D341Med (cell line): Measurements from ENCODE around the gene SP3.

Experiments used
- DNase-seq: peaks from one replicate; pipeline ENCODE4 v3.0.0; 2012; ENCODE audit warnings: low spot score

SP3 gene

DNA sequence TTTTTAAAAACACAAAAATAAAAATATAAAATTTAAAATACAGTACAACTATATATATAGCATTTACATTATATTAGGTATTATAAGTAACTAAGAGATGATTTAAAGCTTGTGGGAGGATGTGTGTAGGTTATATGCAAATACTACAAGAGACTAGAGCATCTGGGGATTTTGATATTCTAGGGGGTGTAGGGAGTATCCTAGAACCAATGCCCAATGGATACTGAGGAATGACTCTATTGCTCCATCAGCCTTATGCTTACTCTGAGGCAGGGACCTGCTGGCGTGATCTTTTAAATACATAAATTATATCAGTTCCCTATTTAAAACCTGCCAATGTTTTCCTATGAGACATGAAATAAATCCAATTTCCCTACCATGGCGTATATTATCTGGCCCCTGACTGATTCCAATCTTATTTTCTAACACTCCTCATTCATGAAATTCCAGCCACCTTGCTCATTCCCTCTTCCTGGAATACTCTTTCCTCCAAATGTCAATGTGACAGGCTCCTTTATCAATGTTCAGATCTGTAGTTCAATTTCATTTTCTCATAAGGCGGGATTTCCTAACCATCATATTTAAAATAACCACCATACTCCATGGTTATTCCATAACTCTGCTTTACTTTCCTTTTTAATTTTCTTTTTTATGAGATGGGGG lies 22.2 kb downstream of the SP3 start:
- DNase-seq, result no peak

DNA sequence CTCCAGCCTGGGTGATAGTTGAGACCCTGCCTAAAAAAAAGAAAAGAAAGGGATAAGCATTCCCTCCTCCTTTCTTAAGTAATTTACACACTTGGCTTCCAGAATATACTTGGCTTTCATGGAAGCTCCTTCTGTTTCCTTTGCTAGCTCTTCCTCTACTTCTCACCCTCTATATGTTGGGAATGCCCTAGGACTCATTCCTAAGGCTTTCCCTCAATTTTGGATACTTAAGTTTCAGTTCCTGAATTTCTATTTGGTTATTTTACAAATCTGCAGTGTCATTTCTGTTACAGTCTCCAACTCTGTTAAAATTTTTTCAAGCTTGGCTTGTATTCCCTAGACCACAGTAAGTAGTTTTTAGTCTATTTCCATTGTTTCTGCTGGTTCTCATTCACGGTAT lies 23.6 kb downstream of the SP3 start:
- no peak for DNase-seq

DNA sequence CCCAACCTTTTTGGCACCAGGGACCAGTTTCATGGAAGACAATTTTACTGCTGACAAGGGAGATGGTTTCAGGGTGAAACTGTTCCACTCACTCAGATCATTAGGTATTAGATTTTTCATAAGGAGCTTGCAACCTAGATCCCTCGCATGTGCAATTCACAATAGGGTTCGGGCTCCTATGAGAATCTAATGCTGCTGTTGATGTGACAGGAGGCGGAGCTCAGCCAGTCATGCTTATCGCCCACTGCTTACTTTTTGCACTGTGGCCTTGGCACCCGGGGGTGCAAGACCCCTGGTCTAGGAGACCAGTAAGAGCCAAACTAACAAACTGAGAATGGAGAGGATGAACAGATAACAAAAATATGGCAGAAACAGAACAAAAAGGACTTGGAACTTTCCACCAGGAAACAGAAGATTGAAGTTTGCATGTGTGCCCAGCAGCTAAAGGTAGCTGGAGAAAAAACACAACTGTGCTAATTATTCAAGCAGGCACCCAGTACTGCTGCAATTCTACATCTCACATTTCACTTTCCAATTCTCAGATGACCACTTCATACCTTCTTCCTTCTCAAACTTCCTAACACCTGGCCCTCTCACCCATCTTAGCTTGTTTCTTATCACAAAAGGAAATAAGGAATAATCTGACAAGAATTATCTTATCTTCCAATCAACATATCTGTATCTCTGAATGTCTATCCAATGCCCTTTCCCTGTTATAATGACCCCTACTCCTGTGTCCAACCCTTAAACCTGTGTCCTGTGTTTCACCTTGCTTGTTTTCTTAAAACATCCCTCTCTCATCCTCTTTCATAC lies 24.8 kb downstream of the SP3 start:
- no peak for DNase-seq

DNA sequence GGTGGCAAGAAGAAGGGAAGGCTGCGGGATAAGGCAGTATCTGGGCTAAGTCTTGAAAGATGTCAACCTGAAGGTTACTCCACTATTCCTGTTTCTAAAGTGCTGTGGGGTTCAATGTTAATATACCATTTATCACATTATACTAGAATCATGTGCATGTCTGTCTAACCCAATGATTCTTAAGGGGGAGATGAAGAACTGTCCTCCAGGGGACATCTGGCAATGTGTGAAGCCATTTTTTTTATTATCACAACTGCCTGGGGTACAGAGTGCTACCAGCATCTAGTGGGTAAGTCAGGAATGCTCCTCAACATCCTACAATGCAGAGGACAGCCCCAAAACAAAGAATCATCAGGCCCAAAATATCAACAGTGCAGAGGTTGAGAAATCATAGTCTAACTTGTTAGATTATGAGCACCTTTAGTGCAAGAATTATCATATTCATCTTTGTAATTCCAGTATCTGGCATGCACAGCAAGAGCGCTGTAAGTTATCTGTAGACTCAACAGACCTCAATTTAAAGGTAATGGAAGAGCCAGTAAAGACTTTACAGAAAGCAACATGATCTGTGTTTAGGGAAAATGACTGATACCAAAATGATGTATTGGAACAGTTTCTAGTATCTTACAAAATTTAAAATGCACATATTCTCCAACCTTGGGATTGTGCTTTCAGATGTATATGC lies 26.3 kb downstream of the SP3 start:
- DNase-seq, result no peak

DNA sequence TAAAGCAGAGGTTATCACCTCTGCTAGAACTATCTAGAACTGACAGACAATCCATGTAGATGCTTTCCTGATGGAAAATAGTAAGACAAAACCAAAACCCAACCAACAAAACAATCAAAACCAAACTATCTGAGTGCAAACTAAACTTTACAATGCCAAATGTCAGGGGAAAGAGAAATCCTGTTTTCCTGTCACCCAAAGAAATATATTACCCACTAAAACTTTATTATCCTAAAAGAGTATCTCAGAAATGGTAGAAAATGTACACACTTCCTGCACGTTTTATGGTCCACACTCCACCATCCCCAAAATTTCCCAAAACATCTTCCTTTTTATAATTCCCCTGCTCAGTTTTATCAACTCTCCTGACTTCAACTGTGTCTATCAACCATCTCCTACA lies 29.9 kb downstream of the SP3 start:
- no peak for DNase-seq

DNA sequence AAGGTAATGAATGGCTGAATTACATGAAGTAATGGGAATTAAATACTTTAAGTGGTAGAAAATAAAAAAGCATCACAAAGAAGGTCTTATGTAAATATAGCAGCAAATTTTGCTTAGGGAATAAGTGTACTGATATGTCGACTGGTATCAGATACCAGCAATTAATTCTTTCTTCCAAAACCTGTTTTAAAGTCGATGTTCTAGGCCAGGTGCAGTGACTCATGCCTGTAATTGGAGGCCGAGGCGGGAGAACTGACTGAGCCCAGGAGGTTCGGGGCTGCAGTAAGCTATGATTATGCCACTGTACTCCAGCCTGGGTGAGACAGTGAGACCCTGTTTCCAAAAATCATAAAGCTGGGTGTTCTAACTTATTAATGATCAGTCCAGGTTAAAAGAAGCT lies 30.3 kb downstream of the SP3 start:
- DNase-seq, result no peak

DNA sequence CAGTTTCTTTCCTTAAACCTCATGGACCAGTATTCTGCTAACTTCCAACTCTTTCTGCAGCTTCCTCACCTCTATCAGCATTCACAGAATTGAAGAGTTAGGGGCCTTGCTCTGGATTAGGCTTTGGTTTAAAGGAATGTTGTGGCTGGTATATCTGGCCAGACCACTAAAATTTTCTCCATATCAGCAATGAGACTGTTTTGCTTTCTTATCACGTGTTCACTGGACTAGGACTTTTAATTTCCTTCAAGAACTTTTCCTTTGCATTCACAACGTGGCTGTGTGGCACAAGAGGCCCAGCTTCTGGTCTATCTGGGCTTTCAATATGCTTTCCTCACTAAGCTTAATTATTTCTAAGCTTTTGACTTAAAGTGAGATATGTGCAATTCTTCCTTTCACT lies 33.4 kb downstream of the SP3 start:
- DNase-seq, result no peak

DNA sequence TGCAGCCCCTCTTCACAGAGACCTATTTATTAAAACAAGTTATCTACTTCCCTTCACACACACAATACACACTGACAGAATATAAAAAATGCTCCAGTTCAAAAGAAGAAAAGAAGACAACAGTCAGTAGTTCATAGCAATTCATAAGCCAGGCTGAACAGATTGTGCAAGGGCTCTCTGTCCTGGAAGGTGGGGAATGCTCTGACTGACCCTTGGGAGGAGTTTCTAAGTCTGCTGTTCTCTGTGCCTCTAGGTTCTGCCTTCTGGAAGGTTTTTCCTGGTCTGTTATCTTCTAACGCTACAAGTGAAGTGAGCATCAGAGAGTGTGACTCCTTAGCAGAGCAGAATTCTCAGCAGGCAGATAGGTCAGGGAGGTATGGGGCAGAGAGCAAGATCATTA lies 35.7 kb downstream of the SP3 start:
- DNase-seq, result no peak

DNA sequence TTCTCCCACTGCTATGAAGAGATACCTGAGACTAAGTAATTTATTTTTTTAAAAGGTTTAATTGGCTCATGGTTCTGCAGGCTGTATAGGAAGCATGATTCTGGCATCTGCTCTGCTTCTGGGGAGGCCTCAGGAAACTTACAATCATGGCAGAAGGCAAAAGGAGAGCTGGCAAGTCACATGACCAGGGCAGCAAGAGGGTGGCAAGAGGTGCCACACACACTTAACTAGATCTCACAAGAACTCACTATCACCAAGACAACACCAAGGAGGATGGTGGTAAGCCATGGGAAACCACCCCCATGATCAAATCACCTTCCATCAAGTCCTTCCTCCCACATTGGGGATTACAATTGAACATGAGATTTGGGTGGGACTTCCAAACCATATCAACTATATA lies 38.3 kb downstream of the SP3 start:
- DNase-seq, result no peak

DNA sequence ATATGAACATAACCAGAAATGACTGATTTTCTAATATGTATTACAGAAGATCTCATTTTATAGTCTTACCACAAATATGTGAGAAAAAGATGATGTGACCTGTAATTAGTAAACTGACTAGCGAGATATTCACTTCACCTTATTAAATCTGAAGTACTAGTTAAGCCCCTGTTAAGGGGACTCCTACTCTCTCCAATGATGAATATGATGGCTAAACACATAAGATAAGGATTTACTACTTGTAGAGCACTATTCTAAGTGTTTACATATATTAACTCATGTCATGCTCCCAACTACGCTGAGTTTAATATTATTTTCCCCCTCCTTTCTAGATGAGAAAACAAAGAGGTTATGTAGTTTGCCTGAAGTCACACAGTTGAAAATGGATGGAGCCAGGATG lies 40.9 kb downstream of the SP3 start:
- no peak for DNase-seq

DNA sequence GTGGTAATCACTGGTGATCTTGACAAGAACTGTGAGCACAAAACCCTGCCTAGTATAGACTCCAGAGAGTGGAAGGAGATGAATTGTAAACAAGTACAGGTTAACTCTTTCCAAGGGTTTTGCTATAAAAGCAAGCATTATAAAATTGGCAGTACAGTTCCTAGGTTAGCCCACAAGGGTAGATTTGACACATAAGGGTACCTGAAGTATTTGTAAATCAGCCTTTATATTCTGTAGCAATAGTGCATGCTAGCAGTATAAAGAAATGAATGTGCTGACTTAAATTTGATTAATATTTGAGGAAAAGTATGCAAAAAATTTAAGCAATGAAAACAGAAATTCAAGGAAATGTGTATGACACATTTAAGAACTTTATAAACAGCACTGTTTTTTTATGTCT lies 42.4 kb downstream of the SP3 start:
- DNase-seq, result no peak

DNA sequence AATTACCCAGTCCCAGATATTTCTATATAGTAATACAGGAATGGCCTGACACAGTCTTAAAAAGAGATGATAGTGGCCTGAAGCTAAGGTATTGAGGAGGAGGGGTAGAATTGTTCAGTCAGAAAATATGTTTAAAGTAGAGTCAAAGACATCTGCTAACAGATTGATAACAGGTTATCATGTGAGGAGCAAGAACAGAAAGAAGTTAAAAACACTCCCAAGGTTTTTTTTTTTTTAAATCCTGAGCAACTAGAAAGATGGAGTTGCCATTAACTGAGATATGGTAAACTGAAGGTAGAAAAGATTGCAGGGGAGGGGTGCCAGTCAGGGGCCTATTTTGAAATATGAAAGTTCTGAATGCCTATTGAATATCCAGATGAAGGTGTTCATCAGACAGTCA lies 43.1 kb downstream of the SP3 start:
- no peak for DNase-seq

DNA sequence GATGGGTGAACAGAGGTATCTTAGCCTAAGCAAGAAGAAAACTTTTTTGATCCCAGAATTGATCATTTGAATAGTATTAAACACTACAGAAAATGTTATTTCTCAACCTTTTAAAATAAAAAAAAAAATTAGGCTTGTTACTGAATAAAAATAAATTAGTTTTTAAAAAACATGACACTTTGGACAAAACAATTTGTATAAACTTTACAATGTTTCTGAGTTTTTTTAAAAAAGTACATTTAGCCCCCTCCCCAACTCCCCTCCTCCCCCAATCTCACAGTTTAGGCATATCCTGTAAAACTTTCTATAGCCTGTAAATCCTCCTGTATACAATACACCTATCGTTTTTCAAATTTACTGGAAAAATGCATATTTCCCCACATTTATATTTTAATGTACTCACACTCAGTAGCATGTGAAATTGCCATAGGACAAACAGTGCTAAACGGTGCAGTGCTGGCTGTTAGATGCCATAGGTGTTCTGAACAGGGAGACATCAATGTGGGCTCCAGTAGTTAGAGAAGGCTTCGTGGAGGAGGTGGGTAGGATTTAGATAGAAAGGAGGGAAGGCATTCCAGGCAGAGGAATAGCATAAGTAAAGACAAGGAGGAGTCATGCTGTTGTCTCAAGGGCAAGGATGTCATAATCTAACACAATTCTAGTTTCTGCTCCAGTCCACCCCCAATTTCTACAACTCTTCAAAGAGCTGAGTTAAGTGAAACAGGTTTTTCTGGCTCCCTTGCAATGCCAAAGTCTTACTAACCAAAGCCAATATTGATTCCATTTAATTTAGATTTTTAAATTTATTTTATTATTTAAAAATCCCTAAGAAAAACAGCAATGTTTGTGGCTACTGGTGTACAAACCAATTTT lies 50.9 kb downstream of the SP3 start:
- no peak for DNase-seq

DNA sequence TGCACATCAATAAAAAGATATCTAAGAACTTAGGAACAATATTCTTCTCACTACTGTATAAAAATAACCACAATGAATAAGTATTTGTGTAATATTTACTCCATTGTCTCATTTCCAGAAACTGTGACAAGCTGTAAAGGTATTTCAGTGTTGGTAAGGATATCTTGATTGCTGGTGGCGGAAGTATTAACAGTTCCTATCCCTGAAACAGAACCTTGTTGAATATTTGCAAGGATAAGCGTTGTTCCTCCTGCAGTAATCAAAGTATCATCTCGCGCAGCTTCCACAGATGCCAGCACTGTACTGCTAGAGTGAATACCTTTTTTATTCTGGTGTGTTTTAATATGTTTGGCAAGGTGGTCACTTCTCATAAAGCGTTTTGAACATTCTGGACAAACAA lies 55.3 kb downstream of the SP3 start:
- DNase-seq, result no peak

DNA sequence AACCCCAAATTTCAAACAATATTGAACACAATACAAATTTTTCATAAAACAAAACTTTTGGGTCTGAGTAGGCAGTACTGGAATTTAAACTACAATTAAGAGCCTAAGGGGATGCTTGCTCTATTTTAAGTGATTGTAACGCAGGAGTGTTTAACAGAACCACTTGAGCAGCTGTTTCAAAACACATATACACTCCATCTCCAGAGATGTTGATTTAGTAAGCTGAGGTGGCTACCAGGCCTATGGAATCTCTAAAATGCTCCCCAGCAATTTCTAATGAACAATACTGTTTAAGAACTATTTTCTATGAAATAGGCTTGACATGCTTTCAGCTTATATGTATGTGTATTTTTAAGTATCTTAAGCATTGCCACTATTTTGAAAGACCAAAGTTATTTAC lies 58.5 kb downstream of the SP3 start:
- DNase-seq, result no peak

DNA sequence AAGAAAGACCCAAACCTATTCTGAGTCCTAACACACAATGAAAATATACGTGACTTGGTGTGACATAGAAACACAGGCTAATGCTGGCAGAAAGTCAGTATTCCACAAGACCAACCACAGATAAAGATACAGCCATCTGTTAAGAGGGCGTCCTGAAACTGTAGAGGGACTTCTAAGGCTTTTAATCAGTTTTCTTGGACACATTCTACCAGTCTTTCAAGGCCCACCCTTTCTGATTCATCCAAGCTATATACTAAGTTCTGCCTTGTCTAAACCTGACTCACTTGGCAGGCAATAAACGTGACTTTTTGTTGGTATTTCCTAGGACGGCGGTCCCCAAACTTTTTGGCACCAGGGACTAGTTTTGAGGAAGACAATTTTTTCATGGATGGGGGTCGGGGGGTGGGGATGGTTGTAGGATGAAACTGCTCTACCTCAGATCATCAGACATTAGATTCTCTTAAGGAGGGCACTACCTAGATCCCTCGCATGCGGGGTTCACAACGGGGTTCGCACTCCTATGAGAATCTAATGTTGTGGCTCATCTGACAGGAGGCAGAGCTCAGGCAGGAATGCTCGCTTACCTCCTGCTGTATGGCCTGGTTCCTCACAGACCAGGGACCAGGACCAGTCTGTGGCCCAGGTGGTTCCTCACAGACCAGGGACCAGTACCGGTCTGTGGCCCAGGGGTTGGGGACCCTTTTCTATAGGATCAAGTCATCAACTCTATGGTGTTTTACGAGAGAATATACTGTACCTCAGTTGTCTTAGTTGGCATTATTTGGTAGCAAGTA lies 61.4 kb downstream of the SP3 start:
- DNase-seq, result no peak

DNA sequence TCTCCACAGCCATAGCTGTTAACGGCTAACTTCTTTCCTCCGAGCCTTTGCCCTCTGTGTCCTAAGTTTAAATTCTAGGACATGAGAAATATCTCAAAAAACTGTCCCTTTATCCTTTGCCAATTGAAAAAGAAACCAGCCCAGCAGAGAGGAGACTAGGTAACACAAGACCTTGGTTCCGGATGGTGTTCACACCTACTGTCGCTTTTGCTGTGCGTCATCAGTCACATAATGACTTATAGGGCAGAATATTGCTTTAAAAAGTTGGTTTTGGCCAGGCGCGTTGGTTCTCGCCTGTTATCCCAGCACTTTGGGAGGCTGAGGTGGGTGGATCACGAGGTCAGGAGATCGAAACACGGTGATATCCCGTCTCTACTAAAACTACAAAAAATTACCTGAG lies 66.2 kb downstream of the SP3 start:
- no peak for DNase-seq

DNA sequence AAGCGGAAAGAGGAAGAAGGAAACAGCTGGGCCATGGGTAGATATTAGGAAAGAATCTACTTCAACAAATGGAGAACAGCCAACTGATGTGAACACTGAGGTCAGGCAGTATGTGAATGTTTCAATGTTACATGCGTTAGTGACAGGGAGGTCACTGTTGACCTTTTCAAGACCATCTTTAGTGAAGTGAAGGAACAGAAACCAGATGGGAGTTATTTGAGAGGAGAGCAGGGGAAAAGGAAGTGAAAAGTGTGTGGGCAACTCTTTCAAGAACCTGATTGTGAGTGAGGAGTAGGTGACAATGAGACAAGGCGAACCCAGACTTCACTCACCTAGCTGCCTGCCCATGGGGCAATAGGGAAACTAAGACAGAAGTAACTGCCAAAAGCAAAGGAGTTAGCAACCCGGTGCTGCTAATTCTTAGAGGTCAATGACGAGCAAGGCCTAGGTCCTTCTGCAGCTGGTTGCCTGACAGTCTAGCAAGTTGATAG lies 67.0 kb downstream of the SP3 start:
- DNase-seq, result no peak

DNA sequence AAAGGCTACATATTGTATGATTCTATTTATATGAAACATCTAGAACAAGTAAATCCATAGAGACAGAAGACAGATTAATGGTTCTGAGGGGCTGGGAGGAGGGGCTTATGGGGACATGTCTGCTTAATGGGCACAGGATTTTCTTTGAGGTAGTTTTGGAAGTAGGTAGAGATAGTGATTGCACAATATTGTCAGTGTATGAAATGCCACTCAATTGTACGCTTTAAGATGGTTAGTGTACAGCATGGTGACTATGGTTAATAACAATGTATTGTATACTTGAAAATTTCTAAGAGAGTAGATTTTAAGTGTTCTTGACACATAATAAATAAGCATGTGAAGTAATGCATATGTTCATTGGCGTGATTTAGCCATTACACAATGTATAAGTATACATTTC lies 68.4 kb downstream of the SP3 start:
- DNase-seq, result no peak

DNA sequence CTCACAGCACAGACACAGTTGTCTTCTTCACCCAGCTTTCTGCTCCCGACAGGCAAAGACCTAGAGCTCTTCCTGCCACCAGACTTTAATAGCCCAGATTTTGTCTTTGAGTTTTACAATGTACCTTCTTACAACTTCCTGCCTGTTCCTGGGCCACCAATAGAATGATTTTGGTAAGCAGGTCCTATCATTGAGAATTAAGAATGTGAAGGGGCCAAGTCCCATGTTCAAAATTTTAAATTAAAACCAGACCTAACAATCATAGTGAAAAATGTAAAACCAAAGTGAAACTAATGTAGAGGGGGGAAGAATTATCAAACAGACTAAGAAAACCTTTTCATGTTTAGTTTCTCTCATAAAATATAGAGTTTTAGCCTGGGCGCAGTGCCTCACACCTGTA lies 72.8 kb downstream of the SP3 start:
- DNase-seq, result no peak

DNA sequence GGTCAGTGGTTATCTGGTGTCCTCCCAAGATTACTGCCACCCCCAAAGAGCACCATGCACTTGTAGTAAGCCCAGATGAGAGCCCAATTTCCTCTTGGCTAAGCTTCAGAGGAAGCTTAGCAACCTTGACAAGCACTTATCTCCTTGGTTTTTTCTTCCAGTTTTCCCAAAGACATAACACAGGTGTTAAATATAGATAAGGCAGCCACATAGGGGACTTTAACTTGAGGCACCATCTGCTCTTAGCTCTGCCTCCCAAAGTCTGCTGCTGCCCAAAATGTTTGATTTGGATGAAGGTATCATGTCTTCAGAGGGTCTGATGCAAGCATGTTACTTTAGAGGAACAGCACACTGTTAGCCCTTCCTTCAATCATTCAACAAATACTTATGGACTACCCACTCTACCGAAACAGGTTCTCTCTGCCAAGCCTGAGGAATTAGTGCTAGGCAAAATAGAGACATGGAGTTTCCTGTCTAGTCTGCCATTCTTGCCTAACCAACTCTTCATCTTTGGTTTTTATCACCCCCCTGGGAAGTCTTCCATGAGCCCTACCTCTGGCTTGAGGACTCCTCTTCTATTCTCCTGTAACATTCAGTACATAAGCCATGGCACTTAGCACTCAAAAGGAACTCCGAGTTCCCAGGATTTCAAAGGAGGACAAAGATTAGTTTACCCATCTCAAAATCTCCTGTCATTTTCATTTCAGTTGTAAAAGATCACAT lies 73.7 kb downstream of the SP3 start:
- no peak for DNase-seq
